ENCODE data around the gene PMS2. TPM values are rescaled to one million over a fixed set of nuclear protein-coding genes. Genes with fewer than 3 reads are reported as not detected.
"Not testable (repeated sequence)": the region's sequence is repeated elsewhere in the genome, so short reads cannot be mapped to it uniquely, and the experiment has no call there.

Gene PMS2
- polyA plus RNA-seq, 1 donor (not counting 4 experiments of a cell fraction or from before 2014, with no cell fraction given), result 12.7 TPM

DNA sequence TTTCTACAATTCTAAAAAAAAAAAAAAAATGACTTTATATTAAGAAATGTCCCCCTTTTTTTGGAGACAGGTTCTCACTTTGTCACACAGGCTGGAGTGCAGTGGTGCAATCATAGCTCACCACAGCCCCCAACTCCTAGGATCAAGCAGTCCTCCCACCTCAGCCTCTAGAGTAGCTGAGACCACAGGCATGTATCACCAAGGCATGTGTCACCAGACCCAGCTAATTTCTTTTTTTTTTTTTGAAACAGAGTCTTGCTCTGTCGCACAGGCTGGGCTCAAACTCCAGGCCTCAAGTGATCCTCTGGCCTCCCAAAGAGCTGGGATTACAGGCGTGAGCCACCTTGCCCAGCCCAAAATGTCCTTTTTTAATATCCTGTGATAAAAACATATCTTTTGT is 84.7 kb downstream of the PMS2 start:
- dilution Hi-C loops (cut with MboI; ENCODE audit: extremely low pct_ligation_motif_present, low sequenced_read_pairs), result not testable (repeated sequence)

More for the DNA sequence above, 84.7 kb downstream of the PMS2 start:
- not testable (repeated sequence) for H3K36me3 ChIP-seq (ENCODE audit: control insufficient read depth in 2 of 2, extremely low read depth in 1 of 2, insufficient read depth in 2 of 2, low read length in 2 of 2); H3K4me2 ChIP-seq (ENCODE audit: control insufficient read depth, extremely low read depth, insufficient read depth, low read depth, low read length); H3K79me2 ChIP-seq (ENCODE audit: control insufficient read depth, insufficient read depth, low read length); H3K9ac ChIP-seq (ENCODE audit: control insufficient read depth, extremely low read depth, insufficient read depth, low read length); FAIRE-seq; DNase-seq (ENCODE audit: low read depth, low spot score); H3K9me3 ChIP-seq (ENCODE audit: control insufficient read depth, low read depth, low read length); H3K4me1 ChIP-seq (ENCODE audit: control insufficient read depth, extremely low read depth, insufficient read depth, low read length); H4K20me1 ChIP-seq (ENCODE audit: control insufficient read depth, extremely low read depth, insufficient read depth, low read length); H3K4me3 ChIP-seq (ENCODE audit: control insufficient read depth in 2 of 3, extremely low read depth in 1 of 3, insufficient read depth in 2 of 3, low read depth in 1 of 3, low read length in 3 of 3); H3K27me3 ChIP-seq (ENCODE audit: control insufficient read depth, extremely low read depth, insufficient read depth, low read length); H3K27ac ChIP-seq (ENCODE audit: control insufficient read depth, insufficient read depth, low read length); H3K9me1 ChIP-seq (ENCODE audit: control insufficient read depth, extremely low read depth, insufficient read depth, low read length); H2AFZ ChIP-seq (ENCODE audit: control insufficient read depth, low read length)

Small RNA genes lying within 50 kb of the gene (small RNA-seq; reads per million reads assigned to genes)
- gene RF00019 (ENCODE audit: insufficient read length in 3 of 3, low read depth in 3 of 3, low replicate concordance in 1 of 3) (0 reads per million in 3 experiments), gene RNU6-218P (ENCODE audit: insufficient read length in 3 of 3, low read depth in 3 of 3, low replicate concordance in 1 of 3) (0 reads per million in 3 experiments), gene SNORA80D (ENCODE audit: insufficient read length in 3 of 3, low read depth in 3 of 3, low replicate concordance in 1 of 3) (0 to 2.5 (median 0.80) reads per million in 3 experiments)

Other genes starting within 250 kb of the PMS2 start
- 12.4 to 23.6 TPM (median 15.4 TPM) in 3 replicates for gene RNF216, start 227.4 kb downstream of the PMS2 start, polyA plus RNA-seq
- gene OCM, start 128.3 kb downstream of the PMS2 start, polyA plus RNA-seq, result not detected in 3 replicates
- 58.1 to 110 TPM (median 73.5 TPM) in 3 replicates for gene CCZ1, start 110.3 kb downstream of the PMS2 start, polyA plus RNA-seq
- gene RSPH10B, start 38.4 kb downstream of the PMS2 start, polyA plus RNA-seq, result 0.03 TPM in 1 of 3 replicates, not detected in the others
- 58.8 to 84.6 TPM (median 71.0 TPM) in 3 replicates for gene AIMP2, start 223 bp upstream of the PMS2 start, polyA plus RNA-seq
- gene ANKRD61, start 22.3 kb upstream of the PMS2 start, polyA plus RNA-seq, result 0.10 to 0.22 TPM in 2 of 3 replicates, not detected in the other
- gene EIF2AK1, start 50.1 kb upstream of the PMS2 start, polyA plus RNA-seq, result 35.3 to 66.6 TPM (median 65.2 TPM) in 3 replicates
- 2.5 to 4.1 TPM (median 3.6 TPM) in 3 replicates for gene USP42, start 95.9 kb upstream of the PMS2 start, polyA plus RNA-seq